Globus pallidus (tissue), 1 donor: ENCODE data around the gene IFIT1.
A peak's percentile ranks its signal among the peaks of the same experiment; 100 is the strongest.
"Not testable (repeated sequence)": the region's sequence is repeated elsewhere in the genome, so short reads cannot be mapped to it uniquely, and the experiment has no call there.

ENCODE experiments used
- DNase-seq: peaks from one replicate; pipeline ENCODE4 v3.0.0-alpha.2; 2015; ENCODE audit warnings: low spot score

Gene IFIT1

GRCh38 chr10:89399956-89400355, 7.5 kb downstream of the IFIT1 start:
- DNase-seq: no peak

- no peak for DNase-seq
These were observed 10.6 kb downstream of the IFIT1 start for GRCh38 chr10:89403043-89403442.

- no peak for DNase-seq
These were observed 12.0 kb downstream of the IFIT1 start for GRCh38 chr10:89404104-89405047.

GRCh38 chr10:89406178-89406577, 13.8 kb downstream of the IFIT1 start:
- DNase-seq: not testable (repeated sequence)

- DNase-seq: not testable (repeated sequence)
These were observed 15.4 kb downstream of the IFIT1 start for GRCh38 chr10:89407792-89408191.

- DNase-seq: not testable (repeated sequence)
These were observed 16.9 kb downstream of the IFIT1 start for GRCh38 chr10:89409282-89409681.

- not testable (repeated sequence) for DNase-seq
These were observed 18.1 kb downstream of the IFIT1 start for GRCh38 chr10:89410551-89410950.

GRCh38 chr10:89411135-89411534, 18.7 kb downstream of the IFIT1 start:
- DNase-seq: not testable (repeated sequence)

GRCh38 chr10:89412276-89412675, 19.9 kb downstream of the IFIT1 start:
- DNase-seq: not testable (repeated sequence)

- no peak for DNase-seq
These were observed 21.0 kb downstream of the IFIT1 start for GRCh38 chr10:89413398-89413912.

- DNase-seq: peak; percentile 80
These were observed 21.9 kb downstream of the IFIT1 start, which contains the start of gene IFIT5 for GRCh38 chr10:89414146-89414878. IFIT5 (plus strand) TSS chr10:89414568; CDS start chr10:89414799, 231 bp downstream.

- no peak for DNase-seq
These were observed 22.7 kb downstream of the IFIT1 start for GRCh38 chr10:89414879-89415821.

- DNase-seq: no peak
These were observed 24.0 kb downstream of the IFIT1 start for GRCh38 chr10:89416465-89416864.

- no peak for DNase-seq
These were observed 27.1 kb downstream of the IFIT1 start for GRCh38 chr10:89419548-89419947.

GRCh38 chr10:89421018-89421476, 28.6 kb downstream of the IFIT1 start:
- no peak for DNase-seq

GRCh38 chr10:89425000-89425399, 32.6 kb downstream of the IFIT1 start:
- DNase-seq: no peak

GRCh38 chr10:89426230-89426868, 33.9 kb downstream of the IFIT1 start:
- DNase-seq: peak; percentile 55

GRCh38 chr10:89427629-89428028, 35.2 kb downstream of the IFIT1 start:
- no peak for DNase-seq

- no peak for DNase-seq
These were observed 36.5 kb downstream of the IFIT1 start for GRCh38 chr10:89428877-89429276.

- DNase-seq: no peak
These were observed 39.6 kb downstream of the IFIT1 start for GRCh38 chr10:89431977-89432376.

- no peak for DNase-seq
These were observed 46.1 kb downstream of the IFIT1 start for GRCh38 chr10:89438525-89438924.
